ENCODE measurements around the gene FOXL1. TPM values are rescaled to one million over a fixed set of nuclear protein-coding genes. Genes with fewer than 3 reads are reported as not detected.

Gene FOXL1
- total and polyA plus RNA-seq, 9 of the 15 experiments (the other 6 are each of a cell fraction or from before 2014, with no cell fraction given) = not detected

DNA sequence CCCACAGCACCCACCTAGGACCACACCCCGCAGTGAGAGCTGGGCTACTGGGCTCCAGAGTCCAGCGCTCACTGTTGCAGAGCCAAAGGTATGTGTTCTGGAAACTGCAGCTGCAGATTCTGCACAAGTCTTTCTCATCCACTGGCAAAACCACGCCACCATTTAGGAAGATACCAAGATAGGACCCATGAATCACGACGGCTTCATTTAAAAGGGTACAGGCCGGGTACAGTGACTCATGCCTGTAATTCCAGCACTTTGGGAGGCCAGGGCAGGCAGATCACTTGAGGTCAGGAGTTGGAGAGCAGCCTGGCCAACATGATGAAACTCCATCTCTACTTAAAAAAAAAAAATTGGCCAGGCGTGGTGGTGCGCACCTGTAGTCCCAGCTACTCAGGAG lies 49.2 kb upstream of the FOXL1 start:
- H3K27ac ChIP-seq (ENCODE audit: extremely low read depth, low read depth, low read length) = no peak overlapping the region
- H3K4me3 ChIP-seq = no peak overlapping the region
- in situ Hi-C loops (cut with MboI) = no loop called here
- no peaks in the 10 kb centered on the region; the same call in 1 of the 2 replicates for H4K20me1 ChIP-seq (replicated peaks; ENCODE audit: control insufficient read depth, insufficient read depth, low read length)
- TF ChIP-seq ZNF707 (CRISPR knock-in tag; conservative IDR thresholded peaks at IDR 0.05) = no peak
- no peak for TF ChIP-seq BCLAF1 (IDR thresholded peaks at IDR 0.05; ENCODE audit: borderline replicate concordance in 1 of 2, control insufficient read depth in 1 of 2, low read depth in 2 of 2, low read length in 1 of 2)
- TF ChIP-seq ZNF124 (CRISPR knock-in tag; IDR thresholded peaks at IDR 0.05) = no peak
- TF ChIP-seq, protein P1, sequence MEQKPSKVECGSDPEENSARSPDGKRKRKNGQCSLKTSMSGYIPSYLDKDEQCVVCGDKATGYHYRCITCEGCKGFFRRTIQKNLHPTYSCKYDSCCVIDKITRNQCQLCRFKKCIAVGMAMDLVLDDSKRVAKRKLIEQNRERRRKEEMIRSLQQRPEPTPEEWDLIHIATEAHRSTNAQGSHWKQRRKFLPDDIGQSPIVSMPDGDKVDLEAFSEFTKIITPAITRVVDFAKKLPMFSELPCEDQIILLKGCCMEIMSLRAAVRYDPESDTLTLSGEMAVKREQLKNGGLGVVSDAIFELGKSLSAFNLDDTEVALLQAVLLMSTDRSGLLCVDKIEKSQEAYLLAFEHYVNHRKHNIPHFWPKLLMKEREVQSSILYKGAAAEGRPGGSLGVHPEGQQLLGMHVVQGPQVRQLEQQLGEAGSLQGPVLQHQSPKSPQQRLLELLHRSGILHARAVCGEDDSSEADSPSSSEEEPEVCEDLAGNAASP (IDR thresholded peaks at IDR 0.05) = no peak
- no peak for TF ChIP-seq PML (IDR thresholded peaks at IDR 0.05; ENCODE audit: low read length)
- no peak for TF ChIP-seq FOXJ2 (tag; IDR thresholded peaks at IDR 0.05)
- intact Hi-C loops (cut with micrococcal nuclease) = loop anchor here (10.0 kb wide), 1 partner anchor 274 kb away; no protein-coding TSS in a partner anchor
- WGBS (ENCODE audit: insufficient coverage, low coverage, missing lambda C conversion rate) = 42% methylated on average over 7 of the region's 8 CpGs
- ATAC-seq (no peak), DNase-seq (ENCODE audit: extremely low read depth in 1 of 4, low spot score in 3 of 4) (no peak), FAIRE-seq (no peak)
- peaks cover 0 to 6% of the 10 kb centered on the region in 2 experiments; a peak in 1 of 5 replicates for H3K4me1 ChIP-seq (replicated peaks in 1 of 2; ENCODE audit: control insufficient read depth in 2 of 2, insufficient read depth in 2 of 2, low read length in 2 of 2)
- no peaks in the 10 kb centered on the region for H3K9me3 ChIP-seq (replicated peaks; ENCODE audit: control insufficient read depth, insufficient read depth, low read depth, low read length)
- no peaks in the 10 kb centered on the region for H3K36me3 ChIP-seq (ENCODE audit: control insufficient read depth, insufficient read depth, low read length)
- no TSS peak for BruUV-seq (replicated peaks)
- peaks cover 3% of the 10 kb centered on the region for H3K9me1 ChIP-seq (ENCODE audit: control insufficient read depth, insufficient read depth, low read length)
- no peak overlapping the region for H2AFZ ChIP-seq (ENCODE audit: low read depth, low read length)
- ChIA-PET POLR2A (interaction anchor here (0.6 kb wide), 1 partner anchor 166 kb away, joined by 3 read pairs; no protein-coding TSS in a partner anchor), CTCF (ENCODE audit: low intra/inter-chr PET ratio) (no interaction called here)
- H3K27me3 ChIP-seq (ENCODE audit: control insufficient read depth in 2 of 2, insufficient read depth in 2 of 2, low read length in 2 of 2) = peaks cover 8 to 17% of the 10 kb centered on the region in 2 experiments; a peak in 3 of 5 replicates
- H3K4me2 ChIP-seq (ENCODE audit: insufficient read depth, low read length) = no peak overlapping the region
- no peaks in the 10 kb centered on the region for H3K79me2 ChIP-seq (ENCODE audit: control insufficient read depth, insufficient read depth, low read length)
- H3K9ac ChIP-seq (ENCODE audit: insufficient read depth in 1 of 2, low read depth in 2 of 2, low read length in 2 of 2) = no peak overlapping the region

All from K562 (cell line).